GM19043 (cell line): ENCODE data around the gene KCNJ2.

ENCODE experiments used
- ATAC-seq: cut with Tn5 transposase; IDR thresholded peaks from one replicate; pipeline ENCODE4 v1.9.1; 2021; ENCODE audit warnings: low read depth; ENCODE audit not compliant: unreplicated experiment

Gene KCNJ2

DNA sequence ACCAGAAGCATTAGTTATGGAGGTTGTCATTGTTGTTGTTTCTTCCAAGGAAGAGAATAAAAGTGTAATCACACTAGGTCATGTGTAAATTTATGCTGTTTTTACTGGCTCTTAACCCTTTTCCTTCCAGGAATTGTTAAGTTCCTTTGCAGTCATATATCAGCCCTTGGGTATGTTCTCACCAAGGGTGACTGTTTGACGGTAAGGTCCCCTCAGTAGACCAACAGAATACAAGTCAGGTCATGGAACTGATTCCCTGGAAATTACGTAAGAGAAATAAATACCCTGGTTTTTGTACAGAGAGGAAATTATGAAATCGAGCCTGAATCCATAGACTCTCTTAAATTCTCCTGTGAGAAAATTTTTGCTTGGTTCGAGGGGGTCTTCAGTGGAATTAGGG lies 11.2 kb upstream of the KCNJ2 start:
- no peak for ATAC-seq

DNA sequence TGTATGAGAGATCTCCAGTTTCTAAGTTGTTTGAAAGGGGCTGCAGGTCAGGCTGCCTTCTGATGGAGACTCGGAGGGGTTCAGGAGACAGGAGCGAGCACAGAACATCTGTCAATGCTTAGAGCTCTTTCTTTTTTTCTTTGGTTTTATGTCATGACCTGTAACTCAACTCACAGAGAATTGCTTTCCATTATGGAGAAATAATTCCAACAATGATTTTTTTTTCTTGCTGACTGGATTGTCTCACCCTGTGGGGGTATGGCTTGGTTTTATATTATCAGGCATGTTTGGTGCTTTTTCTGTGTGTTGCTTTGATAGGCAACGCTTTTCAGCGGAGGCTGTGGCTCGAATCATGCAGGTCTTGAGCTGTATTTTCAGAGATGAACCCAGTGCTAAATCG lies 10.7 kb upstream of the KCNJ2 start:
- no peak for ATAC-seq

DNA sequence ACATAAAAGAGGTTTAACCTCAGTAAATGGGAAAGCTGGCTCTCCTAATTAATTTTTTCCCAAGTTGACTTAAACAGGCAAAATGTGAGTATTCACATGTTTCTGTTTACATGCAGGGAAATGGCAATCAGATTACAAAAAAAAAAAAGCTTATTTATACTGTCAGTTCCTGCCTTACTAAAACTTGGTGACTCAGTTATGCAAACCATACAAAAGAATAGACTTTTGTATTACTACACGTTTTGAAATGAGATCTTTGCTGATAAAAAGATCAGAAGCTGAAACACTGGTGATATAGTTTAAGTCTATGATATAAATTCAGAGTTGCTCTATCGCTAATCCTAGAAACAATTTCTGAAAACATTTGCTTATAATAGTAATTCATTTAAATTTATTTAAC lies 9.4 kb upstream of the KCNJ2 start:
- no peak for ATAC-seq

DNA sequence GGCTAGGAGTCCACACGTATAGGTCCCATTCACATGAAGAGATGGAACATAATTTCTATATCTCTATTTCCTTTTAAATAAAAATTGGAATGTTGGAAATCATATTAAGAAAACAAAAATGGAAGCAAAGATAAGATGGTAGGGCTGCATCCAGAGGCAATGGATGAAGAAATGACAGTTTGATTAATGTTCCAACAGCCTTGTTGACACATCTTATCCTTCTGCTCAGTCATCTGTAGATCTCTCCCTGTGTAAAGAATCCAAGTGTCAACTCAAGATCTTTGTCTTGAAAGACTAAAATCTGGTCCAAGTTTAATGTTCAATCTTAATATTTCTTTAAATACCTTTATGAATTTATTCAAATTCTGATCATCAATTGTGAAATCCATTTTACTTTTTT lies 7.8 kb upstream of the KCNJ2 start:
- ATAC-seq: no peak

DNA sequence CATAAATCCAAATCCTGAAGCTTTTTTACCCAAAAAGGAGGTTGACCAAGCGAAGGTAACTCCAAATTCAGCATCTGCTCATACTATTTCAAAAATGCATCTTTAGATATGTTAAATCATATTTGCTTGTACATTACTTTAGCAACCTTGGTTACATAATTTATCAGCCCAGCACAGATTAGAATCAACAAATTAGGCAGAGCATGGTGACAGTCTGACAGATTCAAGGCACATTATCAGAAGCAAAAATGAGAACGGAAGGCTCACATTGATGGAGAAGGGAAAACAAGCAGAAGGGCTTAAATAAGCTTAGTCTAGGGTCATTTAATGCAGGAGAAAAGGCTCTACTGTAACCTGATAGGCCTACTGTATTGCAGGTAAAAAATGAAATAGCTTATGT lies 3.9 kb upstream of the KCNJ2 start:
- no peak for ATAC-seq

DNA sequence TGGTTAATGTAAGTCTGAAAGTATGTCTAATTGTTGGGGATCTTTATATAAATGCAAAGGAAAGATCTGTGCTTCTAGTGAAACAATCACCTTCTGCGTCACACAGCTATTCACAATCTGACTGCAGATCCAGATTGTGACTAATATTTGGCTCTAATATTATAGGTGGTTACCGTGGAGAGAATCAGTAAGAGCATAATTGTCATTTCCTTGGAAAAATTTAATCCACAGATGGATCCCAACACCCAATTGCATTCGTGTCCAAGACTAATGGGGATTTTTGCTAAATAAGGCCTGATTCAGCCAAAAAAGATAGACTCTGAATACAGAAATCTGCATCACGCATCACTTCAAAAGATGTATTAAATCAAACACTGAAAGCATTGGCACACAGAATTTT lies 2.7 kb upstream of the KCNJ2 start:
- ATAC-seq: no peak

- ATAC-seq: peak; percentile 13
These were observed 1.0 kb upstream of the KCNJ2 start for GRCh38 chr17:70168044-70168976.

- no peak for ATAC-seq
These were observed 621 bp downstream of the KCNJ2 start for GRCh38 chr17:70169709-70170597.

DNA sequence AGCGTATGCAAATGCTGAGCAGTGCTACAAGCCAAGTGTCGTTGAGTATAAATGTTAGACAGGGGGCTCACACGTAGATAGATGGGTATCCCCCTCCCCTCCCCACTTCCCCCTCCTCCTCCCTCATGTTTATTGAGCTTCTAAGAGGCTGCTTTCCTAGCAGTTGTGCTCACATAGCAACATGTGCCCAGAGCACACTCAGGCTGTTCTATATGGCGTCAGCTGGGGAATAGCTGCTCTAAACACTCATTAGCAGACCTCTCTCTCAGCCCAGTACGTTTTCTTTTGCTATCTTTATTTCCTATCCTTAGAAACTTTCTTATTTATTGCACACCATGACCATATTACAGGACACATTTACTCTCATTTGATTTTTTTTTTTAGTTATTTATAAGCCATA lies 1.8 kb downstream of the KCNJ2 start:
- ATAC-seq: no peak

DNA sequence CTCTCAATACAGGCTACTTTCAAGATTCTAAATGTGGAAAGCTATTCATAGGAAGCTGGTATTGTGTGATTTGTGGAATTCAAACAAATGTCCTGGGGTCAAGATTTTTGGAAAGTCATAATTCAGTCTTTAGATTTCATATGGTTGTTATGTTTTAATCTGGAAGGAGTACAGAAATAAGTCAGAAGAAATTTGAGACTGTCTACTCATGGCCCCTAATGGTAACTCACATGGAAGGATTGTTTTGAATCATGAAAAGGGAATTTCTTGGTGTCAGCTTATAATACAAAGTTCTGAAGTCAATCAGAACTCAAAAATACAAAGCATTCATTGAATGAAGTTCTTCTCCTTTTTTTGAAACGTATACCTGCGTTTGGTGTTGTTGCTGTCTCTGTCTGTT lies 3.1 kb downstream of the KCNJ2 start:
- ATAC-seq: no peak

DNA sequence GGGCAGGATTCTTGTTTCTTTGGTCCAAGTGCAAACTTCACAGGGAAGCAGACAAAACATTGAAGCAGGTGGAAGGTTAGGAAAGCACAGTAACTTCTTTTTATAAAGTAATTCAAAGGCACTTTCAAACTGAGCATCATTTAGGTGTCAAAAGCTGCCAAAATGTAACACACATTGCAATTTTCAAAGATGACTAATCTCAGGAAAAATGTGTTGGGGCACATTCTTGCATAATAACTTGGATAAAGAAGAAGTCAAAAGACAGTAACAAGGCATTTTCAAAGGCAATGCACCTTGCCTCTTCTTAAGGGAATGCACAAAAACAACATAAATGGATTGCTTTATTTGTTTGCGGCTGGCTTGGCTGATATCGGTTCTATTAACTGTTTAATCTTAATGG lies 3.6 kb downstream of the KCNJ2 start:
- ATAC-seq: no peak

- ATAC-seq: no peak
These were observed 4.3 kb downstream of the KCNJ2 start for GRCh38 chr17:70173681-70174080.

DNA sequence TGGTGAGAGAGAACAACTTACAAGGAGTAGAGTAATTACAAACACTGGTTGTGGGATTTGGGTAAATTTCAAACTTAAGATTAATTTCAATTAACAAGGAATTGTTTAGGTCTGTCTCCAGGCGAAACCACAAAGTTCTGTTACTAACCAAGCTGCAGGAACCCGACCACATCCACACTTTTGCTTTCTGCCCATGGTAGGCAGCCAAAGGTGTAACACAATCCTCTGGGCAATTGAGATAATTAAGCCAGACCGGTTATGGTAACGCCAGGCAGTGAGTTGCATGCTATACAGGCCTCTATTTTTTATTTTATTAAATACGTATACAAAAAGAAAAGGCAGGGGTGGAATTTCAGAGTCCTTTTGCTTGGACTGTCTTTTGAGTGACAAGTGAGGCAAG lies 12.0 kb downstream of the KCNJ2 start:
- no peak for ATAC-seq

GRCh38 chr17:70181866-70182265 lies 12.5 kb downstream of the KCNJ2 start:
- ATAC-seq: no peak

- no peak for ATAC-seq
These were observed 14.2 kb downstream of the KCNJ2 start for GRCh38 chr17:70183508-70183907.

DNA sequence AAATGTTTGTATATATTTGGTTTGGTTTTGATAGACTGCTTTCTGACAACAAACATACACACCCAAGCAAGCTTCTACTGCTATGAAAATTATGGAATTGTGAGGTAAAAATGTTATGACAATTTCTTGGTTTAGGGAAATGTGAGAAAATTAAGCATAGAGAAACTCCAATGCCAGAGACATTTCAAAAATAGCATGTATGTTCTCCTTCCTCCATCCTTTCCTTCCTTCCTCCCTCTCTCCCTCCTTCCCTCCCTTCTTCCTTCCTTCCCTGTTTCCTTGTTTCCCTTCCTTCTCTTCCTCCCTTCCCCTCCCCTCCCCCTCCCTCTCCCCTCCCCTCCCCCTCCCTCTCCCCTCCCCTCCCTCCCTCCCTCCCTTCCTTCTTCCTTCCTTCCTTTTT lies 14.9 kb downstream of the KCNJ2 start:
- no peak for ATAC-seq

GRCh38 chr17:70184770-70185169 lies 15.4 kb downstream of the KCNJ2 start:
- no peak for ATAC-seq

GRCh38 chr17:70185285-70185684 lies 16.0 kb downstream of the KCNJ2 start:
- ATAC-seq: no peak

GRCh38 chr17:70187383-70187782 lies 18.1 kb downstream of the KCNJ2 start:
- no peak for ATAC-seq

DNA sequence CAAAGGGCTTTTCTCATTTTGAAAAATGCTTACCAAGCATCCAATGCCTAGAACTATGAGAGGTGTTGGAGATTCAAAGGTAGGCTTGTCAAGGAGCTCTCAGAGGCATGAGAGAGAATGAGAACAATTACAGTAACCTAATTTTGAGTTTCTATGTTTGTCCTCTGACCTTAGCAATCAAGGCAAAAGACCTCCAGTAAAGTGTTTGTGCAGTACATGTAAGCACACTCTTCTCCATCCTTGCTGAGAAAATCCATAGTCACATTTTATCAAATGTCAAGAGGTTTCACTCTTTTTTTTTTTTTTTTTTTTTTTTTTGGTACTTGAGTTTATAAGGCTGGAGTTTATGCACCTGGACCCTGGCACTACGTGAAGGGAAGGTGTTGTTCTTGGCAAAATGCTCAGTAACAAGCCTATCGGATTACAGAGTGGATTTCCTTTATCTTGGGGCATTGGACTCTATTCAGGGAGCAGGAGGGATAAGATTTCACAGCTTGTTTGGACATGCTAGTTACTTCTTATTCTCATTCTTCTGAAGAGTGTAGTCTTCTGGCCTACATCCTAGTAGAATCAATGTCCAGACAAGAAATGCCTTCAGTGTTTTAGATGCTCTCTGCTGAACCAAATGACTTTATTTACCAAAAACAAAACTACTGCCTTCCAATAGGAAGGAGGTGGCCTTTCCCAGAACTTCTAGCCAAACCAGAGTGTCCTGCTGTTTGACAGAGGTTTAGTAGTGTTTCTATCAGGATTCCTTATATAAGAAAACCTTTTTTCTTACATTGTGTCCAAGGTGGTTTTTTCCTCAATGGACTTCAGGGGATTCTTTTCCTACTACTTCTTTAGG lies 21.9 kb downstream of the KCNJ2 start:
- ATAC-seq: no peak

- no peak for ATAC-seq
These were observed 25.8 kb downstream of the KCNJ2 start for GRCh38 chr17:70195091-70195490.
